Measurements from ENCODE around the gene ATF7IP.

ATF7IP gene

DNA sequence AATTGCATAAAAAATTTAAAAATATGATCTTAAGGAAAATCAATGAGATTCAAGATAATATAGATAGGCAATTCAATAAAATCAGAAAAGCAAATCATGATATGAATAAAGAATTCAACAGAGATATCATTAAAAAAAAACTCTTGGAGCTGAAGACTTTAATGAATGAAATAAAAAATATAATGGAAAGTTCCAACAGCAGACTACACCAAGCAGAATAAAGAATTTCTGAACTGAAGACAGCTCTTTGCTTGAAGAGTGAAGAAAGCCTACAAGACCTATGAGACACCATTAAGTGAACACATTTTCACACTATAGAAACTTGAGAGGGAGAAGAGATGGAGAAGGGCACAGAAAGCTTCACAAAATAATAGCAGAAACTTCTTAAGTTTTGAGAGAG, 156.3 kb downstream of the ATF7IP start:
- FAIRE-seq (no peak), DNase-seq (ENCODE audit: insufficient read length) (no peak)
- TF ChIP-seq POLR2A (IDR thresholded peaks at IDR 0.05; ENCODE audit: low read depth, low read length) (no peak), TAF1 (IDR thresholded peaks at IDR 0.05; ENCODE audit: borderline replicate concordance, low read depth, low read length) (no peak), POLR2AphosphoS5 (IDR thresholded peaks at IDR 0.05; ENCODE audit: low read depth, low read length) (no peak)

DNA sequence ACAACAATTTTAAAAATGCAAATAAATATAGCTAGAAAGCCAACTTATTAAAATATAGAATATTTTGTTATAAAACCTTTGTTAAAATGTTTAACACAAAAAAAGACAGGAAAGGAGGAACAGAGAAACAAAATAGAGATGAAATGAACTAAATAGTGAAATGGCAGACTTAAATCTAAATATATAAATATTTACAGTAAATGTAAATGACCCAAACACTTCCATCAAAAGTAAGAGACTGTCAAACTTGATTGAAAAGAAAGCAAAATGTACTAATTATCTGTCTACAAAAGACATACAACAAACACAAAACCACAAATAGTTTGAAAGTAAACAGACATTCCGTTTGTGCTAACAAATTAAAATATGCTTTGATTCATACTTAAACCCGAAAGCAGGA, 160.5 kb downstream of the ATF7IP start:
- DNase-seq (ENCODE audit: insufficient read length) (no peak), FAIRE-seq (no peak)
- TF ChIP-seq POLR2AphosphoS5 (IDR thresholded peaks at IDR 0.05; ENCODE audit: low read depth, low read length) = no peak
- TF ChIP-seq POLR2A (IDR thresholded peaks at IDR 0.05; ENCODE audit: low read depth, low read length) = no peak

DNA sequence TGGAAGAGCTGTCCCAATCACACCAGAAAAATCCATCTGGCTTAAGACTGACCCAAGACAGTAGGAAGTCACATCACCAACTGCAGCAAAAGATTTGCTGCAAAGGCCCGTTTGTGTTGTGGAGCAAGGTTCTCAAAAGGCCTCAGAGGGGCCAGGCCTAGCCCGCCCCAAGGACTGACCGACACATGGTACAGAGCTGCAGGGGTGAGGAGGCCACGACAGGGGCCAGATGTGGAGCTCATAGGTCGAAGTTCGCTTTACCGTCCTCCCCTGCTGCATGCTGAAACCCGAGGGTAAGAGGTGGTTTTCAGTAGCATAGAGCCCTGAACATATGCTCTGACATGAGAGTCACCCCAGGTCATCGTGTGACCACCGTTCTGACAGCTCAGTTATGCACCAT, 166.7 kb downstream of the ATF7IP start:
- DNase-seq (ENCODE audit: insufficient read length) = no peak
- no peak for FAIRE-seq

DNA sequence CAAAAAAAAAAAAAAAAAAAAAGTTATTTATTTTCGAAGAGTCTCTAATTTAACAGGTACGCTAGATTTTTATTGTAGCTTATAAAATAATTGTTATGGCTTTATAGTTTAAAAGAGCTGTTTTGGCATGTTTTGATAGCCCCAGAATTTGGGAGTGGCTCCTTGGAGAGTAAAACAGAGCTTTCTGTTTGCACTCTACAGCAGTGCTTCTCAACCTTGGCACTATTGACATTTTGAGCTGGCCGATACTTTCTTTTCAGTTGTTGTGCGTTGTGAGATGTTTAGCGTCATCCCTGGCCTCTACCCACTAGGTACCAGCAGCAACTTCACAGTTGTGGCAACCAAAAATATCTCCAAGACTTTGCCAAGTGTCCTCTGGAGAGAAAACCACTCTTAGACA, 171.6 kb downstream of the ATF7IP start:
- no peak for FAIRE-seq
- DNase-seq (ENCODE audit: insufficient read length) = no peak
- TF ChIP-seq POLR2A (IDR thresholded peaks at IDR 0.05; ENCODE audit: low read depth, low read length) (no peak), TAF1 (IDR thresholded peaks at IDR 0.05; ENCODE audit: borderline replicate concordance, low read depth, low read length) (no peak), POLR2AphosphoS5 (IDR thresholded peaks at IDR 0.05; ENCODE audit: low read depth, low read length) (no peak)

More for the DNA sequence above, 166.7 kb downstream of the ATF7IP start:
- TF ChIP-seq POLR2AphosphoS5 (IDR thresholded peaks at IDR 0.05; ENCODE audit: low read depth, low read length) (no peak), POLR2A (IDR thresholded peaks at IDR 0.05; ENCODE audit: low read depth, low read length) (no peak), TAF1 (IDR thresholded peaks at IDR 0.05; ENCODE audit: borderline replicate concordance, low read depth, low read length) (no peak)

DNA sequence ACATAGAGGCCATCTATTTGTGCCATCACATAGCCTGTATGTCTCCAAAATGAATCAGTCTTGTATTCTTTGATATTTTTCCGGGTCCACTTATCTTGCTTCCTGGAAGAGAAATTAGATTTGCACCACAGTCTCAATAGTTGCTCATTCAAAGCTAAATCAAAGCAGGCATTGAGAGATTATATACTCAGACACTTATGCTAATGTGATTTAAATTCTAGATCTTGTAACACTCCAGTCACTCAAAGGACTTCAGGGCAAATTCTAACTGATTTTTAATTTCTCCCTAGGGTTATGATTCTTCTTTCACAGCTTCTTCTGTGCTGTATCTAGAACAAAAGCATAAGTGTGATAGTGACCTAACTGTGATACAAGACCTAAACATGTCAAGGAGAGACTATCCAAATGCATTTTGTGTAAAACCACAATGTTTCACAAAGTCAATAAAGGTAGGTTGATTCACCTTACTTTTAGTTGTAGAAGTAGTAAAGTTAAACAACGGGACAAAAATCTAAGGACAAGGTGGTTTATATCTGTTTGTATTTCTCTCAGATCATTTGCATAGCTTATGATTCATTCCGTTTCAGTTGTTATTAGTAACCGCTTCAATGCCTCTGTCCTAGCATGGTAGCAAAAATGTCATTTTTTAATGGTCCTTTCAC, 175.4 kb downstream of the ATF7IP start:
- TF ChIP-seq POLR2A (IDR thresholded peaks at IDR 0.05; ENCODE audit: low read depth, low read length) (no peak), TAF1 (IDR thresholded peaks at IDR 0.05; ENCODE audit: borderline replicate concordance, low read depth, low read length) (no peak), POLR2AphosphoS5 (IDR thresholded peaks at IDR 0.05; ENCODE audit: low read depth, low read length) (no peak)
- FAIRE-seq = no peak
- no peak for DNase-seq (ENCODE audit: insufficient read length)

DNA sequence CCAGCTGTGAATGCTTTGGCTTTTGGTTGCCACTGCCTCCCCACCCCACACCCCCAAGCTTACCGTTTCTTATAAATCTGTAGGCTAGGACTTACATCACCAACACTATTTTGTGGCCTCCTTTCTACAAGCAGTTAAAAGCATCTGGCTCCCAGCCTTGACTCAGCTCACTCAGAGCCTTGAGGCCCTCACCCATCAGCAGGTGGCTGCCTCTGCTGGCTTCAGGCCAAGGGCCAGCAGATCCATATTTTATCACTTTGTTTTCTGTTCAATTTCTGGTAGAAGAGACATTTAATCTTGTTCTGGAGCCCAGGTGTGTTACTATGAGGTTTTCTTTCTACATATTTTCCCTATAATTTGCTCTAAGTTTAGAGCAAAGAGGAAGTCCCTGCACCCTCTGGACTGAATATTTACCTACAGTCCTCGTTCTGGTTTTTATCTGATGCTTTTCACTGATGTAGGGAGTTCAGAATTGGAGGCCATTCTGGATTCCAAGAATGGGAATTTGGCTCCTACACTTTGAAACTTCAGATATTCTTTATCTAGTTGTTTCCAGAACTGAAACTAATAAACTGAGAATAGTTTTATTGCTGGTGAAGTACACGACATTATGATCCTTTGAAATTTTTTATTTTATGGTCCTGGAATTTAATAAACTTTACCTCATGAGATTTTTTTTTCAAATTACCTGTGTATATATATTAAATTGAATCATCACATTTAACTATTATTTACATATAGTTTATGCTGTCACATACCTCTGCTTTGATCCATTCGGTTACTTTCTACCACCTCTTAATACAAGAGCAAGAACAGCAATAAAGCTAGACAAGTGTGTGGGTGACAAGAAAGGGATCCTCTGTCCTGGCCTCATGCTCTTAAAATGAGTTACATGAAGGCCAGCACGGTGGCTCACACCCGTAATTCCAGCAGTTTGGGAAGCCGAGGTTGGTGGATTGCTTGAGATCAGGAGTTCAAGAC, 180.0 kb downstream of the ATF7IP start:
- DNase-seq (ENCODE audit: insufficient read length) (no peak), FAIRE-seq (no peak)

DNA sequence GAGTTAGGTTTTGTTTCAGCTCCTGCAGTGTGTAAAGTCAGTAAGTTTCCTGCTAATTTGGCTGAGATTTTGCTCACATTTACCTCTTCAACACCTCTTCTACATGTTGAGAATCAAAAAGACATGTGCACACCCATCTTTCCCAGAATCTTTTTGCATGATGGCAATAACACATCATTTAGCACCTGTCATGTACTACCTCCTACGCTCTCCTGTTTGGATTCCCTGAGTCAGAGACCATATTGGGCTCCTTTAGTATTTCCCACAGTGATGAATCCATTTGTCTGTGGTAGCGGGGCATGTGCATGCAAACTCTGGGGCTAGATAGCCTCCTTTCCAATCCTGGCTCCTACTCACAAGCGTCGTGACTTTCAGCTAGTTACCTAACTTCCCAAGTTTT, 182.1 kb downstream of the ATF7IP start:
- FAIRE-seq = no peak
- no peak for DNase-seq (ENCODE audit: insufficient read length)

More for the DNA sequence above, 180.0 kb downstream of the ATF7IP start:
- no peak for TF ChIP-seq POLR2A (IDR thresholded peaks at IDR 0.05; ENCODE audit: low read depth, low read length)
- TF ChIP-seq POLR2AphosphoS5 (IDR thresholded peaks at IDR 0.05; ENCODE audit: low read depth, low read length) = no peak
- no peak for TF ChIP-seq TAF1 (IDR thresholded peaks at IDR 0.05; ENCODE audit: borderline replicate concordance, low read depth, low read length)

DNA sequence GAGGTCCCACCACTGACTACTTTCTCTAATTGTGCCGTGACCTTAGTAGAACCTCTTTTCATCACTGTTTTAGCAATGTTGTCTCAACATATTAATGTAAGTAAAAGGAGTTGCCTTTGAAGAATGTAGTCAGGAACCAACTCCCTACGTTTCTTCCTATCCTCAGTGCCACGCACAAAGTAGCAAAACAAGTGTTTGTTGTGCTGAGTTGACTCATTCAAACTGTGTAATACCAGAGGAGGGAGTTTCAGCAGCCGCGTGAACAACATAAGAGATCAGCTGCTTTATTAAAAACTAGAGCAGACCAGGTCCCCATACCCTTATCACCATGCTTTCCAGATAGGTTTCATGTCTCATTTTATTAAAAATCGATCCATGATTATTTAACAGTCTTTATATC, 183.1 kb downstream of the ATF7IP start:
- TF ChIP-seq POLR2A (IDR thresholded peaks at IDR 0.05; ENCODE audit: low read depth, low read length) = no peak
- TF ChIP-seq POLR2AphosphoS5 (IDR thresholded peaks at IDR 0.05; ENCODE audit: low read depth, low read length) = no peak
- TF ChIP-seq TAF1 (IDR thresholded peaks at IDR 0.05; ENCODE audit: borderline replicate concordance, low read depth, low read length) = no peak
- FAIRE-seq (no peak), DNase-seq (ENCODE audit: insufficient read length) (no peak)

More for the DNA sequence above, 182.1 kb downstream of the ATF7IP start:
- TF ChIP-seq TAF1 (IDR thresholded peaks at IDR 0.05; ENCODE audit: borderline replicate concordance, low read depth, low read length) (no peak), POLR2AphosphoS5 (IDR thresholded peaks at IDR 0.05; ENCODE audit: low read depth, low read length) (no peak), POLR2A (IDR thresholded peaks at IDR 0.05; ENCODE audit: low read depth, low read length) (no peak)
